Breast epithelium (tissue), 4 donors: ENCODE data around the gene TPK1. TPM values are rescaled to one million over a fixed set of nuclear protein-coding genes. Genes with fewer than 3 reads are reported as not detected.

Experiments
- DNase-seq, 2 donors: peaks; one replicate each; pipeline ENCODE4 v3.0.0-alpha.2; 2019; ENCODE audit warnings: low spot score in 2 of 2
- H3K27ac ChIP-seq, 2 donors: fragments of 200-600 bp; sonication (generic) in 1 of 2; one replicate each; pipeline ENCODE4 v1.5.1; 2016 to 2019; ENCODE audit warnings: mild to moderate bottlenecking in 1 of 2
- H3K27me3 ChIP-seq, 2 donors: fragments of 200-600 bp; sonication (generic) in 1 of 2; one replicate each; pipeline versions ENCODE4 v1.5.1 to v1.6.0; 2017 to 2019; ENCODE audit warnings: control low read depth in 1 of 2, mild to moderate bottlenecking in 1 of 2
- H3K36me3 ChIP-seq: fragments of 200-600 bp; one replicate; pipeline ENCODE4 v1.5.1; 2019
- H3K4me1 ChIP-seq, 2 donors: fragments of 200-600 bp; sonication (generic); one replicate each; pipeline ENCODE4 v1.5.1; 2016 to 2019; ENCODE audit warnings: control low read depth in 1 of 2
- H3K4me3 ChIP-seq, 3 donors: fragments of 200-600 bp; sonication (generic); 1 replicate in 2 of 3; 2 replicates in 1 of 3; pipeline ENCODE4 v1.5.1; 2016 to 2019; ENCODE audit warnings: mild to moderate bottlenecking in 3 of 3, moderate library complexity in 2 of 3
- H3K9me3 ChIP-seq, 2 donors: fragments of 200-600 bp; sonication (generic) in 1 of 2; one replicate each; pipeline ENCODE4 v1.5.1; 2016 to 2019; ENCODE audit warnings: control low read depth in 1 of 2
- CTCF ChIP-seq, 3 donors: fragments of 450-650 bp; IDR thresholded peaks; one replicate each; pipeline ENCODE4 v1.5.1; 2016 to 2017; ENCODE audit warnings: antibody characterized with exemption in 3 of 3, mild to moderate bottlenecking in 3 of 3, moderate library complexity in 3 of 3
- POLR2A ChIP-seq: fragments of 450-650 bp; IDR thresholded peaks from one replicate; pipeline ENCODE4 v1.6.1; 2016; ENCODE audit warnings: antibody characterized with exemption, mild to moderate bottlenecking, moderate library complexity
- POLR2AphosphoS5 ChIP-seq, 3 donors: sonication (generic); formaldehyde crosslinking; IDR thresholded peaks; one replicate each; pipeline ENCODE4 v1.6.1; 2017; ENCODE audit warnings: antibody characterized with exemption in 3 of 3
- intact Hi-C: fragments of 100-400 bp; cut with DNase I; formaldehyde crosslinking; loops from one replicate; pipeline ENCODE4 v1.15.1; 2023; ENCODE audit warnings: low total_unique reads
- total RNA-seq, 3 donors: library from RNA; depleted of rRNA; stranded (reverse); fragments of >200 nt; gene quantifications; one replicate each; pipeline ENCODE4 v1.1.0, GENCODE V29; 2016

Gene TPK1
- total RNA-seq, 3 donors from 2014 or later: 4.8 to 9.8 (median 7.9) TPM

DNA sequence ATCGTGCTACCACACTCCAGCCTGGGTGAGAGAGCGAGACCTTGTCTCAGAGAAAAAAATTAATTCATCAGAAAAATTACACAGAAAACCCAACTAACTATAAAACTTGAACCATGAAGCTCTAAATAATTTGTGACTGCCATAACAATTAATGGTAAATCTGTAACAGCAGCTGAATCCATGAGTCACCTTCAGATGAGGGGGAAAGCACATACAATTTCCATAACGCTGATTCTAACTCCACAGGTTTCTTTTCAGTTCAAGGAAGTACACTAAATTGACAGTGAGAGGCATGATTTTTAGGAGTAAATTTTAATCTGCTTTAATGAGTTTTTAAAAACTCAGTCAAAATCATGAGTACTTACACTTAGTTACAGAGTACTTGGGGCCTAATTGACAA is 312.2 kb downstream of the TPK1 start:
- TF ChIP-seq POLR2AphosphoS5 (IDR thresholded peaks at IDR 0.05) (no peak), POLR2A (no peak), CTCF (IDR thresholded peaks at IDR 0.05) (no peak)
- Histone ChIP-seq H3K27ac (no peak overlapping the region), H3K4me1 (no peaks in the 10 kb centered on the region), H3K9me3 (no peaks in the 10 kb centered on the region), H3K27me3 (no peaks in the 10 kb centered on the region), H3K4me3 (no peak overlapping the region), H3K36me3 (no peaks in the 10 kb centered on the region)
- intact Hi-C loops: no loop called here
- no peak for DNase-seq

GRCh38 chr7:144519925-144520324 is 315.9 kb downstream of the TPK1 start:
- Histone ChIP-seq H3K27me3 (no peaks in the 10 kb centered on the region), H3K9me3 (no peaks in the 10 kb centered on the region), H3K4me1 (no peaks in the 10 kb centered on the region), H3K4me3 (no peak overlapping the region), H3K36me3 (no peaks in the 10 kb centered on the region), H3K27ac (no peak overlapping the region)
- no peak for DNase-seq
- no peak for TF ChIP-seq POLR2AphosphoS5 (IDR thresholded peaks at IDR 0.05)
- intact Hi-C loops: no loop called here

GRCh38 chr7:144518360-144518759 is 317.5 kb downstream of the TPK1 start:
- TF ChIP-seq POLR2AphosphoS5 (IDR thresholded peaks at IDR 0.05) (no peak), POLR2A (no peak), CTCF (IDR thresholded peaks at IDR 0.05) (no peak)
- Histone ChIP-seq H3K27me3 (no peaks in the 10 kb centered on the region), H3K4me3 (no peak overlapping the region), H3K4me1 (no peaks in the 10 kb centered on the region), H3K9me3 (no peaks in the 10 kb centered on the region), H3K36me3 (no peaks in the 10 kb centered on the region), H3K27ac (no peak overlapping the region)
- intact Hi-C loops: no loop called here
- no peak for DNase-seq

- TF ChIP-seq POLR2AphosphoS5 (IDR thresholded peaks at IDR 0.05) (no peak), POLR2A (no peak), CTCF (IDR thresholded peaks at IDR 0.05) (no peak)
- H3K27ac ChIP-seq: no peak overlapping the region
- H3K9me3 ChIP-seq: no peaks in the 10 kb centered on the region
- H3K27me3 ChIP-seq: no peaks in the 10 kb centered on the region
- DNase-seq: no peak
- H3K36me3 ChIP-seq: no peaks in the 10 kb centered on the region
- no peaks in the 10 kb centered on the region for H3K4me1 ChIP-seq
- intact Hi-C loops: no loop called here
- H3K4me3 ChIP-seq: no peak overlapping the region
Observed at GRCh38 chr7:144517749-144518148, 318.1 kb downstream of the TPK1 start.

DNA sequence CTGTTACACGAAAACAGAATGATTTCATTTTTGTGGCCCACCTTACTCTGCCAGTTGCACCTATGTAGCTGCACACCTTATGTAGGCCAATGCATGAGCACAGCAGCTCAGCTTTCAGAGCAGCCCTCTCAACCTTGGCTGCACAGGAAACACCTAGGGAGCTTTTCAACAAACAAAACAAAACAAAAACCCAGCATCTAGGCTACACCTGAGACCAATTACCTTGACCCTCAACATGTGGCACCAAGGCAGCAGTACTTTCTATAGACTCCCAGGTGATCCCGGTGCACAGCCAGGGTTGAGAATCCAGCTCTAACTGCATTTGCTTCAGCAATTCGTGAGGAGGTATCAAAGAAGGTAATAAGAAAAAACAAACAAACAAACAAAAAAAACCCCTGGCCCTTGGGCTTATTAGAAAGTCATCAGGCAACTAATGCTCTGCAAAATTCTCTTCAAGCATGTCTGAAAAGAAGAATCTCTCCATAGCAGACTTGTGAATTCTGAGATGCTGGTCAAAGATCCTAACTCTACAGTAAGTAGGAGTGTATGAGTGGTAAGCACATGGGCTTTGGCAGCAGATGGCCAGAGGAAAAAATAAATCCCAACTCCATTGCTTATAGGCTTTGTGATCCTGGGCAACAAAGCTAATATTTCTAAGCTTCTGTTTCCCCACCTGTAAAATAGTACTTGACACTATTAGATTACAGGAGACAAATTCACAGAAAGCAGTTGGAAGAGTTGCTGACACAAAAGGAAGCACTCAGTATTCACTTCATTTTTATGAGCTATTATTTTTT is 318.9 kb downstream of the TPK1 start:
- intact Hi-C loops: no loop called here
- TF ChIP-seq CTCF (IDR thresholded peaks at IDR 0.05): no peak
- no peak for TF ChIP-seq POLR2AphosphoS5 (IDR thresholded peaks at IDR 0.05)
- TF ChIP-seq POLR2A: no peak

More for the DNA sequence above, 318.9 kb downstream of the TPK1 start:
- H3K36me3 ChIP-seq: no peaks in the 10 kb centered on the region
- H3K27me3 ChIP-seq: no peaks in the 10 kb centered on the region
- DNase-seq: no peak
- H3K27ac ChIP-seq: no peak overlapping the region
- no peak overlapping the region for H3K4me3 ChIP-seq
- H3K4me1 ChIP-seq: no peaks in the 10 kb centered on the region
- no peaks in the 10 kb centered on the region for H3K9me3 ChIP-seq
